B cell (primary cell): ENCODE results near the gene DNASE2. TPM values are rescaled to one million over a fixed set of nuclear protein-coding genes. Genes with fewer than 3 reads are reported as not detected.

ENCODE experiments used
- ATAC-seq: fragments of 200-7000 bp; cut with Tn5 transposase; one replicate; pipeline ENCODE4 v1.10.0; 2021; ENCODE audit warnings: low read depth, mild to moderate bottlenecking, moderate number of reproducible peaks, moderate library complexity
- CTCF ChIA-PET: fragments of 350-600 bp; sonication (Branson Sonifier 250); formaldehyde crosslinking; loops from one replicate; lab custom pipeline; 2021; ENCODE audit warnings: antibody characterized with exemption, inconsistent platforms; lab: Charles Lee
- POLR2A ChIA-PET: fragments of 350-600 bp; sonication (Branson Sonifier 250); formaldehyde crosslinking; loops from one replicate; lab custom pipeline; 2021; ENCODE audit warnings: antibody characterized with exemption; lab: Charles Lee
- DNase-seq: peaks from one replicate; pipeline ENCODE4 v3.0.0; 2013
- H2AFZ ChIP-seq: 2 replicates; pipeline ENCODE4 v1.6.1; 2012; ENCODE audit warnings: mild to moderate bottlenecking, low read depth, low read length; ENCODE audit not compliant: insufficient read depth, poor library complexity, severe bottlenecking
- H3K27ac ChIP-seq, 2 donors: 1 replicate in 1 of 2; 2 replicates in 1 of 2; pipeline ENCODE4 v1.5.1; 2012 to 2013; ENCODE audit warnings: low read length in 2 of 2, mild to moderate bottlenecking in 2 of 2, moderate library complexity in 1 of 2
- H3K27me3 ChIP-seq, 4 experiments: fragments of 200-600 bp in 1 of 4; sonication (generic) in 1 of 4; replicated peaks in 1 of 4; 1 replicate in 2 of 4; 2 replicates in 2 of 4; pipeline versions ENCODE4 v1.6.1 to v1.7.0; 2013 to 2016; ENCODE audit warnings: low read length in 3 of 4, mild to moderate bottlenecking in 2 of 4, mixed read lengths in 1 of 4, moderate library complexity in 1 of 4; ENCODE audit not compliant: insufficient read depth in 4 of 4, control insufficient read depth in 3 of 4; ENCODE audit errors: control extremely low read depth in 1 of 4
- H3K36me3 ChIP-seq, 2 experiments: replicated peaks in 1 of 2; 1 replicate in 1 of 2; 2 replicates in 1 of 2; pipeline versions ENCODE4 v1.6.1 to v1.7.1; 2013; ENCODE audit warnings: low read length in 1 of 2; ENCODE audit not compliant: insufficient read depth in 2 of 2, control insufficient read depth in 1 of 2; ENCODE audit errors: control extremely low read depth in 1 of 2, extremely low read depth in 1 of 2
- H3K4me1 ChIP-seq, 2 donors: fragments of 200-600 bp in 1 of 2; sonication (generic) in 1 of 2; 1 replicate in 1 of 2; 2 replicates in 1 of 2; pipeline versions ENCODE4 v1.5.1 to v1.6.1; 2013 to 2017; ENCODE audit warnings: low read length in 2 of 2; ENCODE audit not compliant: control insufficient read depth in 2 of 2, insufficient read depth in 2 of 2
- H3K4me2 ChIP-seq: replicated peaks from 2 replicates; pipeline ENCODE3; 2012; ENCODE audit warnings: mild to moderate bottlenecking, low read depth, low read length; ENCODE audit not compliant: poor library complexity, severe bottlenecking
- H3K4me3 ChIP-seq, 5 experiments: fragments of 200-600 bp in 1 of 5; sonication (generic) in 1 of 5; 1 replicate in 3 of 5; 2 replicates in 2 of 5; pipeline versions ENCODE4 v1.5.1 to v1.7.0; 2011 to 2016; ENCODE audit warnings: low read length in 4 of 5, mild to moderate bottlenecking in 4 of 5, low read depth in 2 of 5, control low read depth in 1 of 5, moderate library complexity in 1 of 5; ENCODE audit not compliant: insufficient read depth in 1 of 5; ENCODE audit errors: control extremely low read depth in 1 of 5, extremely low read depth in 1 of 5
- H3K79me2 ChIP-seq: fragments of 200-600 bp; sonication (generic); one replicate; pipeline ENCODE4 v1.6.0; 2016; ENCODE audit warnings: low read length; ENCODE audit not compliant: control insufficient read depth, insufficient read depth
- H3K9ac ChIP-seq: fragments of 200-600 bp; sonication (generic); 2 replicates; pipeline ENCODE4 v1.6.1; 2017; ENCODE audit warnings: mild to moderate bottlenecking, low read length, moderate library complexity
- H3K9me3 ChIP-seq, 3 donors: one replicate each; pipeline versions ENCODE4 v1.6.1 to v1.7.1; 2013; ENCODE audit warnings: low read length in 2 of 3; ENCODE audit not compliant: control insufficient read depth in 2 of 3, insufficient read depth in 1 of 3; ENCODE audit errors: control extremely low read depth in 1 of 3
- H4K20me1 ChIP-seq: 2 replicates; pipeline ENCODE4 v1.6.0; 2012; ENCODE audit warnings: mild to moderate bottlenecking, low read length; ENCODE audit not compliant: insufficient read depth, control insufficient read depth, poor library complexity, severe bottlenecking
- H3K27ac Mint-ChIP-seq: one replicate; pipeline ENCODE4 v1.8.0; 2021; ENCODE audit warnings: mixed read lengths
- H3K27me3 Mint-ChIP-seq: one replicate; pipeline ENCODE4 v1.8.0; 2021; ENCODE audit warnings: mixed read lengths
- H3K4me1 Mint-ChIP-seq: one replicate; pipeline ENCODE4 v1.8.0; 2021; ENCODE audit warnings: mixed read lengths
- H3K4me3 Mint-ChIP-seq: one replicate; pipeline ENCODE4 v1.8.0; 2021; ENCODE audit warnings: mixed read lengths
- H3K9me3 Mint-ChIP-seq: one replicate; pipeline ENCODE4 v1.8.0; 2022; ENCODE audit warnings: mixed read lengths; ENCODE audit not compliant: insufficient read depth
- CTCF ChIP-seq: fragments of 200-600 bp; IDR thresholded peaks from one replicate; pipeline ENCODE4 v1.8.0; 2022; ENCODE audit warnings: antibody characterized with exemption, mild to moderate bottlenecking
- EZH2 ChIP-seq: IDR thresholded peaks from 2 replicates; pipeline ENCODE4 v1.6.1; 2012; ENCODE audit warnings: borderline replicate concordance, low read depth, mild to moderate bottlenecking, moderate library complexity, low read length; ENCODE audit not compliant: insufficient read depth, poor library complexity, severe bottlenecking
- WGBS: methylation state at CpG from one replicate; pipeline ENCODE4 v1.1.5; 2013; ENCODE audit warnings: missing lambda C conversion rate; ENCODE audit not compliant: insufficient coverage; 5-methylcytosine and 5-hydroxymethylcytosine counted together
- intact Hi-C: fragments of 100-400 bp; cut with micrococcal nuclease; formaldehyde crosslinking; loops from one replicate; pipeline ENCODE4 v1.10.0; 2022
- polyA plus RNA-seq: library from polyadenylated mRNA; depleted of rRNA; stranded (reverse); fragments of >200 nt; gene quantifications from 2 replicates; pipeline ENCODE4 v1.2.3, GENCODE V29; 2012
- total RNA-seq, 2 donors: library from RNA; stranded (reverse); fragments of 120-200 nt in 1 of 2; gene quantifications; 1 replicate in 1 of 2; 2 replicates in 1 of 2; pipeline versions ENCODE4 v1.2.3 to v1.2.4, GENCODE V29; 2013 to 2022

The DNASE2 gene
- total and polyA plus RNA-seq, 2 donors (not counting 1 experiment from before 2014, with no cell fraction given), result 24.9 to 26.6 TPM

DNA sequence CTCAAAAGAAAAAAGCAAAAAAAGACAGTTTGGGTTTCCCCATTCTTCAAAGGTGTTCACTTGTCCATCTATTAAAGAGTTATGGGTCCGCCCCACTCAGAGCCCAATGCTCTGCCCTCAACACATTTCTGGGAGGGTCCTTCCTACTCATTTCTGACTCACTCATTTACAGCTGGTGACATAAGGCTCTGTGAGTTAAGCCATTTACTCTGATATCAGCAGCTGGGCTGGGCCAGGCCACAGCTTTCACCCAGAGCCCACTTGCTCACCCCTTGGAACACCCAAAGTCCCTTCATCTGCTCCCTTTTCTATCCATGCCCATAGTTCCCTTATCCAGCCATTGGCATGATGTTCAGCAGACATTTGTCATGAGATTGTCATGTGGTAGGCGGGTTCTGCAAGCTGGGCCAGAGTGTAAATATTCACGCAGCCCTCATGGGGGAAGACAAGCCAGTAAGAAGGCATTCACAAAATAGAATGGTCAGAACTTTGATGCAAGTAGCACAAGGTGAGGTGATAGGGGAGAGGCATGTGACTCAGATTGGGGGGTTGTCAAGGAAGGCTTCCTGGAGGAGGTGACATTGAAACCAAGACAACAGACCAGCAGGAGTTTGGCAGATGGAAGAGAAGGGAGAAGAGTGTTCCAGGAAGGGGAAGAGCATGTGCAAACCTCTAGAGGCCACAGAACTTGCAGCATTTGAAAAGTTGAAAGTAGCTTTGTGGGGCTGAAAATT is 37.1 kb downstream of the DNASE2 start:
- ATAC-seq (no peak), DNase-seq (no peak)
- Mint-ChIP-seq H3K27me3 (peaks cover 59% of the 10 kb centered on the region), H3K27ac (no peak overlapping the region), H3K9me3 (no peaks in the 10 kb centered on the region), H3K4me3 (no peak overlapping the region), H3K4me1 (peaks cover 28% of the 10 kb centered on the region)
- H3K27me3 ChIP-seq, result peaks cover 3 to 77% (median 33%) of the 10 kb centered on the region in 4 experiments
- intact Hi-C loops, result no loop called here
- no peak overlapping the region for H3K4me2 ChIP-seq
- H3K9me3 ChIP-seq, result peaks cover 0 to 20% (median 0%) of the 10 kb centered on the region in 3 donors
- H3K79me2 ChIP-seq, result no peaks in the 10 kb centered on the region
- no peak overlapping the region for H3K4me3 ChIP-seq
- H3K36me3 ChIP-seq, result no peaks in the 10 kb centered on the region
- 79% methylated on average over 3 of the region's 3 CpGs for WGBS
- H2AFZ ChIP-seq, result no peak overlapping the region
- TF ChIP-seq EZH2, result no peak
- no peak for TF ChIP-seq CTCF
- H3K4me1 ChIP-seq, result peaks cover 26 to 28% of the 10 kb centered on the region in 2 donors
- no peaks in the 10 kb centered on the region for H4K20me1 ChIP-seq
- H3K9ac ChIP-seq, result no peak overlapping the region
- ChIA-PET CTCF (interaction anchor here (9.9 kb wide), 1 partner anchor 82 kb away, joined by 353 read pairs; the partner anchor contains the start of gene BEST2), POLR2A (no interaction called here)
- H3K27ac ChIP-seq, result no peak overlapping the region

DNA sequence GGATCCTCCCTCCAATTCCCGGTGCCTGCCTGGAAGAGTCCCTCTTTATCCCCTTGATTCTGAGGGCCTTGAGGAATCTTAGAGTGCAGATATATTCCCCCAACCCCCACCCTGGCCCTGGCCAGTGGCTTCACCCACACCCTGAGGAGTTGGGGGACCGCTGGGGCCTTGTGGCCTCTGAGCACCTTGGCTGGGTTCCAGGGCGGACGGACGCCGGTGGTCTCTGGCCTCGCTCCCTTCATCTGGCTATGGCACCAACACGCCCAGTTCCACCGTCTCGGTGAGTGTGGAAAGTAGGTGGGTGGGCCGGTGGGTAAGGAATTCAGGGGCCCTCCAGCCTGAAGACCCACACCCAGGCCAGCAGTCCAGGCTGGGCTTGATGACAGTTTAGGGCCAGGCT is 37.9 kb downstream of the DNASE2 start:
- H3K27me3 ChIP-seq, result peaks cover 4 to 85% (median 34%) of the 10 kb centered on the region in 4 experiments
- no peak overlapping the region for H3K27ac ChIP-seq
- Mint-ChIP-seq H3K4me3 (no peak overlapping the region), H3K27me3 (peaks cover 59% of the 10 kb centered on the region), H3K9me3 (no peaks in the 10 kb centered on the region), H3K4me1 (peaks cover 32% of the 10 kb centered on the region), H3K27ac (no peak overlapping the region)
- no peaks in the 10 kb centered on the region for H4K20me1 ChIP-seq
- H3K36me3 ChIP-seq, result no peaks in the 10 kb centered on the region
- WGBS, result 95% methylated on average over 11 of the region's 11 CpGs
- no peak overlapping the region for H3K9ac ChIP-seq
- TF ChIP-seq CTCF (no peak), EZH2 (no peak)
- H3K79me2 ChIP-seq, result no peaks in the 10 kb centered on the region
- intact Hi-C loops, result no loop called here
- peaks cover 0 to 20% (median 0%) of the 10 kb centered on the region in 3 donors for H3K9me3 ChIP-seq
- H2AFZ ChIP-seq, result no peak overlapping the region
- CTCF ChIA-PET, result interaction anchor here (9.9 kb wide), 1 partner anchor 82 kb away, joined by 353 read pairs; the partner anchor contains the start of gene BEST2
- H3K4me1 ChIP-seq, result peaks cover 34 to 36% of the 10 kb centered on the region in 2 donors
- no peak for DNase-seq
- no peak for ATAC-seq
- H3K4me2 ChIP-seq, result no peak overlapping the region
- H3K4me3 ChIP-seq, result no peak overlapping the region
- POLR2A ChIA-PET, result no interaction called here
